ENCODE data around the gene CIITA. TPM values are rescaled to one million over a fixed set of nuclear protein-coding genes. Genes with fewer than 3 reads are reported as not detected.

The CIITA gene
- total and polyA plus RNA-seq, 10 of the 15 experiments (the other 5 are each of a cell fraction or from before 2014, with no cell fraction given): 11.5 to 145 (median 49.7) TPM

DNA sequence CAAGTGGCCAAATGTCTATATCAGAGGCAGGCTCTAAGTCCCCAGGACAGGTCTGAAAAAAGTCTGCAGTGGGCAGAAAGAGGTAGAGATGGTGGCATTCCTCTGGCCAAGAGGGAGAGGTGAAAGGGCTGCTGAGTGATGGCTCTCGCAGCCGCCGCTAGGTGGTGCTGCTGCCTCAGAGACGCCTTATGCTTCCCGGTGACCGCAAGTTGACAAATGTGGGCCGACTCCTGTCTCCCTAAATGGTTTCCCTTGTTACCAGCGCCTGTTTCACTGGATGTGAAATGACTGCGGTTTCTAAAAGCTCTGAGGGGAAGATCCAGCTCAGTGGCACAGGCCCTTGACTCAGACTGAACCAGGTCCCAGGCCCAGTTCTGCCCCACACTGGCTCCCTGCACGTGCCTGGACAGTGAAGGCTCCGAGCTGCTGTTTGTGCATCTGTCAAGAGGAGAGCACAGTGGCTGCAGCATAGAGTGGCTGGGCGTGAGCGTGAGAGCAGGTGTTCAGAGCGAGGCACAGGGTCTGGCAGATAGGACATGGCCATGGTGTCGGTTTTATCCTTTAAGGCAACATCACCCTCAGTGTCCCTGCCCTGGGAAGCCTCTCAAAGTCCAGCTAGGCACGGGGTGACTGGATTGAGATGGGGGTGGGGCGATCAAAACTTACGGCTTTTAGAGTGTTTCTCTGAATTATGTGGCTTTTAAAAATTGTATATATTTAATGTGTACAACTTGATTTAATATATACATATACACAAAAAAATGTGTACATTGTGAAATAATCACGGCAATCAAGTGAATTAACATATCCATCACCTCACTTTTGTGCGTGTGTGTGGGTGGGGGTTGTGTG lies 87.3 kb downstream of the CIITA start (continued):
- no peak for TF ChIP-seq KAT2A (conservative IDR thresholded peaks at IDR 0.05; ENCODE audit: control insufficient read depth, low read depth, low read length)
- TF ChIP-seq CBFB (IDR thresholded peaks at IDR 0.05; ENCODE audit: low read depth): peak; percentile 94
- peak; percentile 79 for TF ChIP-seq HDGF (IDR thresholded peaks at IDR 0.05)
- TF ChIP-seq GABPA (IDR thresholded peaks at IDR 0.05; ENCODE audit: low read depth): no peak
- TF ChIP-seq CHD4 (IDR thresholded peaks at IDR 0.05): no peak
- TF ChIP-seq ZBTB4 (CRISPR knock-in tag; IDR thresholded peaks at IDR 0.05): 0 out of 2 replicates have a peak, but pooled peaks have one; percentile 68
- TF ChIP-seq FOXM1 (IDR thresholded peaks at IDR 0.05; ENCODE audit: low read depth, low read length): peak; percentile 14; the same call in 1 of the 2 replicates
- peak; percentile 43 for TF ChIP-seq SIN3A (IDR thresholded peaks at IDR 0.05; ENCODE audit: low read depth, low read length)
- TF ChIP-seq, protein P1, sequence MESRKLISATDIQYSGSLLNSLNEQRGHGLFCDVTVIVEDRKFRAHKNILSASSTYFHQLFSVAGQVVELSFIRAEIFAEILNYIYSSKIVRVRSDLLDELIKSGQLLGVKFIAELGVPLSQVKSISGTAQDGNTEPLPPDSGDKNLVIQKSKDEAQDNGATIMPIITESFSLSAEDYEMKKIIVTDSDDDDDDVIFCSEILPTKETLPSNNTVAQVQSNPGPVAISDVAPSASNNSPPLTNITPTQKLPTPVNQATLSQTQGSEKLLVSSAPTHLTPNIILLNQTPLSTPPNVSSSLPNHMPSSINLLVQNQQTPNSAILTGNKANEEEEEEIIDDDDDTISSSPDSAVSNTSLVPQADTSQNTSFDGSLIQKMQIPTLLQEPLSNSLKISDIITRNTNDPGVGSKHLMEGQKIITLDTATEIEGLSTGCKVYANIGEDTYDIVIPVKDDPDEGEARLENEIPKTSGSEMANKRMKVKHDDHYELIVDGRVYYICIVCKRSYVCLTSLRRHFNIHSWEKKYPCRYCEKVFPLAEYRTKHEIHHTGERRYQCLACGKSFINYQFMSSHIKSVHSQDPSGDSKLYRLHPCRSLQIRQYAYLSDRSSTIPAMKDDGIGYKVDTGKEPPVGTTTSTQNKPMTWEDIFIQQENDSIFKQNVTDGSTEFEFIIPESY (IDR thresholded peaks at IDR 0.05): no peak
- no peak for TF ChIP-seq NRF1 (conservative IDR thresholded peaks at IDR 0.05; ENCODE audit: low read depth, low read length)
- TF ChIP-seq NR2F1 (conservative IDR thresholded peaks at IDR 0.05): peak; percentile 60
- no peak for TF ChIP-seq NR2C2 (IDR thresholded peaks at IDR 0.05; ENCODE audit: borderline replicate concordance, control insufficient read depth, insufficient read length, low read depth)
- TF ChIP-seq ATF2 (IDR thresholded peaks at IDR 0.05; ENCODE audit: low read length): peak; percentile 3; the same call in 1 of the 2 replicates
- TF ChIP-seq BMI1 (IDR thresholded peaks at IDR 0.05; ENCODE audit: borderline replicate concordance): no peak
- TF ChIP-seq RAD51 (IDR thresholded peaks at IDR 0.05): no peak
- TF ChIP-seq, protein P2, sequence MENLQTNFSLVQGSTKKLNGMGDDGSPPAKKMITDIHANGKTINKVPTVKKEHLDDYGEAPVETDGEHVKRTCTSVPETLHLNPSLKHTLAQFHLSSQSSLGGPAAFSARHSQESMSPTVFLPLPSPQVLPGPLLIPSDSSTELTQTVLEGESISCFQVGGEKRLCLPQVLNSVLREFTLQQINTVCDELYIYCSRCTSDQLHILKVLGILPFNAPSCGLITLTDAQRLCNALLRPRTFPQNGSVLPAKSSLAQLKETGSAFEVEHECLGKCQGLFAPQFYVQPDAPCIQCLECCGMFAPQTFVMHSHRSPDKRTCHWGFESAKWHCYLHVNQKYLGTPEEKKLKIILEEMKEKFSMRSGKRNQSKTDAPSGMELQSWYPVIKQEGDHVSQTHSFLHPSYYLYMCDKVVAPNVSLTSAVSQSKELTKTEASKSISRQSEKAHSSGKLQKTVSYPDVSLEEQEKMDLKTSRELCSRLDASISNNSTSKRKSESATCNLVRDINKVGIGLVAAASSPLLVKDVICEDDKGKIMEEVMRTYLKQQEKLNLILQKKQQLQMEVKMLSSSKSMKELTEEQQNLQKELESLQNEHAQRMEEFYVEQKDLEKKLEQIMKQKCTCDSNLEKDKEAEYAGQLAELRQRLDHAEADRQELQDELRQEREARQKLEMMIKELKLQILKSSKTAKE (IDR thresholded peaks at IDR 0.05; ENCODE audit: low read depth, poor library complexity, severe bottlenecking): peak; percentile 52
- peak; percentile 67 for TF ChIP-seq SMC3 (IDR thresholded peaks at IDR 0.05; ENCODE audit: borderline replicate concordance, low read length)
- TF ChIP-seq USF1 (IDR thresholded peaks at IDR 0.05; ENCODE audit: borderline replicate concordance, extremely low read length, insufficient read depth, low read depth, low read length): peak; percentile 28
- TF ChIP-seq, protein P3, sequence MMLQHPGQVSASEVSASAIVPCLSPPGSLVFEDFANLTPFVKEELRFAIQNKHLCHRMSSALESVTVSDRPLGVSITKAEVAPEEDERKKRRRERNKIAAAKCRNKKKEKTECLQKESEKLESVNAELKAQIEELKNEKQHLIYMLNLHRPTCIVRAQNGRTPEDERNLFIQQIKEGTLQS (IDR thresholded peaks at IDR 0.05; ENCODE audit: borderline replicate concordance, extremely low read depth, low read depth, low read length): no peak
